Osteoblast (primary cell): ENCODE data around the gene DGKZ. TPM values are rescaled to one million over a fixed set of nuclear protein-coding genes. Genes with fewer than 3 reads are reported as not detected.
A peak's percentile ranks its signal among the peaks of the same experiment; 100 is the strongest.

Experiments used
- DNase-seq: peaks from one replicate; pipeline ENCODE4 v3.0.0; 2011; ENCODE audit warnings: low spot score, mixed read lengths; ENCODE audit not compliant: insufficient read length; ENCODE audit errors: missing footprints
- H2AFZ ChIP-seq: 2 replicates; pipeline ENCODE4 v1.6.0; 2011; ENCODE audit warnings: mild to moderate bottlenecking, low read length
- H3K27ac ChIP-seq: 2 replicates; pipeline ENCODE4 v1.5.1; 2011; ENCODE audit warnings: mild to moderate bottlenecking, low read depth, low read length, moderate library complexity
- H3K27me3 ChIP-seq: 2 replicates; pipeline ENCODE4 v1.6.0; 2012; ENCODE audit warnings: mild to moderate bottlenecking, control low read depth, inconsistent platforms, low read length, moderate library complexity; ENCODE audit not compliant: insufficient read depth
- H3K36me3 ChIP-seq: 2 replicates; pipeline ENCODE4 v1.5.1; 2011; ENCODE audit warnings: mild to moderate bottlenecking, low read length, control low read depth, moderate library complexity; ENCODE audit not compliant: insufficient read depth
- H3K4me1 ChIP-seq: 2 replicates; pipeline ENCODE4 v1.5.1; 2011; ENCODE audit warnings: mild to moderate bottlenecking, low read length, control low read depth, moderate library complexity; ENCODE audit not compliant: insufficient read depth
- H3K4me2 ChIP-seq: 2 replicates; pipeline ENCODE4 v1.6.0; 2011; ENCODE audit warnings: mild to moderate bottlenecking, low read length; ENCODE audit not compliant: insufficient read depth
- H3K4me3 ChIP-seq: fragments of 200-600 bp; sonication (generic); 3 replicates; pipeline ENCODE4 v1.5.1; 2012; ENCODE audit warnings: mild to moderate bottlenecking, low read length, inconsistent platforms; ENCODE audit not compliant: insufficient read depth
- H3K79me2 ChIP-seq: 2 replicates; pipeline ENCODE4 v1.6.0; 2012; ENCODE audit warnings: mild to moderate bottlenecking, low read length, control low read depth, inconsistent platforms; ENCODE audit not compliant: insufficient read depth
- H3K9me3 ChIP-seq: 2 replicates; pipeline ENCODE4 v1.5.1; 2011; ENCODE audit warnings: low read depth, low read length, control low read depth
- H4K20me1 ChIP-seq: 2 replicates; pipeline ENCODE4 v1.6.0; 2012; ENCODE audit warnings: mild to moderate bottlenecking, low read length, control low read depth; ENCODE audit not compliant: insufficient read depth
- total RNA-seq: library from RNA; depleted of rRNA; stranded (reverse); fragments of >200 nt; gene quantifications from 2 replicates; pipeline ENCODE4 v1.2.3, GENCODE V29; 2012
- TF ChIP-seq, protein P1 (sequence below): IDR thresholded peaks from 2 replicates; pipeline ENCODE4 v1.5.1; 2011; ENCODE audit warnings: mild to moderate bottlenecking, low read depth, low read length, moderate library complexity; ENCODE audit errors: extremely low read depth

DGKZ gene
- total RNA-seq, 1 donor = 52.5 TPM

DNA sequence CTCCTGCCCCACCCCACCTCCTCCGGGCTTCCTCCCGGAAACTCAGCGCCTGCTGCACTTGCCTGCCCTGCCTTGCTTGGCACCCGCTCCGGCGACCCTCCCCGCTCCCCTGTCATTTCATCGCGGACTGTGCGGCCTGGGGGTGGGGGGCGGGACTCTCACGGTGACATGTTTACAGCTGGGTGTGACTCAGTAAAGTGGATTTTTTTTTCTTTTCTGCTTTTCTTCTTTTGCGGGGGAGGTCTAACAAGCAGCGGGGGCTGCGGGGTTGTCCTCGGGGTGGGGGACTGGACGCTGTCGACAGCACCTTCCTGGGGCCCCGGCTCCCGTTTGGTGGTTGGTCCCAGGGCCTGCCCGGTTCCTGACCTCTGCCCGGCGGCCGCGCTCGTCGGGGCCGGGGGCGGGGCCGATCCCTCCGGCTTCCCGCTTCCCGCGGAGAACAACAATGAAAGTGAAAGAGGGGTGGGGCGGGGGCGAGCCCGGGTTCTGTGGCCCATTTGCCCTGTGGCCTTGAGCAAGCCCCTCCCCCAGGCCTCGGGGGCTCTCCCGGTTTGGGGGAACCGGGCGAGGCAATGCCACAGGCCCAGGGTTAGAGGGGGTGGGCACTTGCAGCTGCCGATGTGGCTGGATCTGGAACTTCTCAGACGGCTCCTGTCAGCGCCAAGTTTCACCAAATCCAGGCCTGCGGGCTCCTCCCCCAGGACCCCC is 33.2 kb downstream of the DGKZ start:
- peaks cover 10% of the 10 kb centered on the region for H3K4me1 ChIP-seq
- peak; percentile 97 for DNase-seq
- H4K20me1 ChIP-seq = peaks cover 5% of the 10 kb centered on the region
- no peaks in the 10 kb centered on the region for H3K9me3 ChIP-seq
- H3K4me2 ChIP-seq = peak overlapping the region; percentile 84
- H3K27me3 ChIP-seq = no peaks in the 10 kb centered on the region
- H3K79me2 ChIP-seq = no peaks in the 10 kb centered on the region
- TF ChIP-seq, protein P1, sequence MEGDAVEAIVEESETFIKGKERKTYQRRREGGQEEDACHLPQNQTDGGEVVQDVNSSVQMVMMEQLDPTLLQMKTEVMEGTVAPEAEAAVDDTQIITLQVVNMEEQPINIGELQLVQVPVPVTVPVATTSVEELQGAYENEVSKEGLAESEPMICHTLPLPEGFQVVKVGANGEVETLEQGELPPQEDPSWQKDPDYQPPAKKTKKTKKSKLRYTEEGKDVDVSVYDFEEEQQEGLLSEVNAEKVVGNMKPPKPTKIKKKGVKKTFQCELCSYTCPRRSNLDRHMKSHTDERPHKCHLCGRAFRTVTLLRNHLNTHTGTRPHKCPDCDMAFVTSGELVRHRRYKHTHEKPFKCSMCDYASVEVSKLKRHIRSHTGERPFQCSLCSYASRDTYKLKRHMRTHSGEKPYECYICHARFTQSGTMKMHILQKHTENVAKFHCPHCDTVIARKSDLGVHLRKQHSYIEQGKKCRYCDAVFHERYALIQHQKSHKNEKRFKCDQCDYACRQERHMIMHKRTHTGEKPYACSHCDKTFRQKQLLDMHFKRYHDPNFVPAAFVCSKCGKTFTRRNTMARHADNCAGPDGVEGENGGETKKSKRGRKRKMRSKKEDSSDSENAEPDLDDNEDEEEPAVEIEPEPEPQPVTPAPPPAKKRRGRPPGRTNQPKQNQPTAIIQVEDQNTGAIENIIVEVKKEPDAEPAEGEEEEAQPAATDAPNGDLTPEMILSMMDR = no peak
- H3K4me3 ChIP-seq = peak overlapping the region; percentile 78
- H2AFZ ChIP-seq = peak overlapping the region; percentile 62
- no peak overlapping the region for H3K27ac ChIP-seq
- H3K36me3 ChIP-seq = peaks cover 8% of the 10 kb centered on the region

DNA sequence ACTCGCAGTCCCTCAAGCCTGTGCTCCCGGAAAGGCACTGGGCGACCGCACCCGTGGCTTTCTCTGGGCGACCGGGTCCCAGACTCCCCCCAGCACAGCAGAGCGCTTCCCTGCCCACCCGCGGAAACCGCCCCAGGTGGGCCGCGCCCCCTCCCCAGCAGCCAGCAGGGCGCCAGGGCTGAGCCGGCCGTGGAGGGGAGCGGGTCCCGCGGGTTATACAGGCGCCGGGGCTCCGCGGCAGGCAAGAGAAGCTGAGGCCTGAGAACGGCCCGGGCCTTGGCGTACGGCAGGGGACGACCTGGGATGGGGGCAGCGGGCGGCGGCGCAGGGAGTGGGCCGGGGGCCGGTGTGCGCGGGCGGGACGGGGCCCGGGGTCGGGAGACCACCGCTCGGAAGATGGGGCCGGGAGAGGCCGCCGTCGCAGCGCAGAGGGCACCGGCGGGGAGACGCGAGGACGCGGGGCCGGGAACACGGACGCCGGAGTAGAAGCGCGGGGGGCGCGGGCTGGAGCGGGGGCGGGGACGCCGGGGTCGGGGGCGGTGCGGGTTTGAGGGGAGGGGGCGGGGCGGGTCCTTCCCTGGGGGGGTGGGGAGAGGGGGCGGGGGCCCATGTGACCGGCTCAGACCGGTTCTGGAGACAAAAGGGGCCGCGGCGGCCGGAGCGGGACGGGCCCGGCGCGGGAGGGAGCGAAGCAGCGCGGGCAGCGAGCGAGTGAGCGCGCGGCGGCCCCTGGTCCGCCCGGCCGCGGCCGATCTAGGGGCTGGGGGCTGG is 34.0 kb downstream of the DGKZ start, which contains the start of gene MDK:
MDK (plus strand) TSS at position 622 of the 771 bp plus-strand sequence. CDS start 389 bp downstream, outside the sequence.
- Histone ChIP-seq H3K27me3 (no peaks in the 10 kb centered on the region), H3K27ac (no peak within 1 kb of the TSS), H3K79me2 (no peaks in the 10 kb centered on the region), H3K9me3 (no peaks in the 10 kb centered on the region), H3K36me3 (peaks cover 8% of the 10 kb centered on the region), H3K4me3 (peak within 1 kb of the TSS; percentile 78), H2AFZ (peak within 1 kb of the TSS; percentile 62), H3K4me2 (peak within 1 kb of the TSS; percentile 85), H4K20me1 (peaks cover 5% of the 10 kb centered on the region), H3K4me1 (peaks cover 10% of the 10 kb centered on the region)
- TF ChIP-seq, protein P1 = no peak
- DNase-seq = peak; percentile 96

DNA sequence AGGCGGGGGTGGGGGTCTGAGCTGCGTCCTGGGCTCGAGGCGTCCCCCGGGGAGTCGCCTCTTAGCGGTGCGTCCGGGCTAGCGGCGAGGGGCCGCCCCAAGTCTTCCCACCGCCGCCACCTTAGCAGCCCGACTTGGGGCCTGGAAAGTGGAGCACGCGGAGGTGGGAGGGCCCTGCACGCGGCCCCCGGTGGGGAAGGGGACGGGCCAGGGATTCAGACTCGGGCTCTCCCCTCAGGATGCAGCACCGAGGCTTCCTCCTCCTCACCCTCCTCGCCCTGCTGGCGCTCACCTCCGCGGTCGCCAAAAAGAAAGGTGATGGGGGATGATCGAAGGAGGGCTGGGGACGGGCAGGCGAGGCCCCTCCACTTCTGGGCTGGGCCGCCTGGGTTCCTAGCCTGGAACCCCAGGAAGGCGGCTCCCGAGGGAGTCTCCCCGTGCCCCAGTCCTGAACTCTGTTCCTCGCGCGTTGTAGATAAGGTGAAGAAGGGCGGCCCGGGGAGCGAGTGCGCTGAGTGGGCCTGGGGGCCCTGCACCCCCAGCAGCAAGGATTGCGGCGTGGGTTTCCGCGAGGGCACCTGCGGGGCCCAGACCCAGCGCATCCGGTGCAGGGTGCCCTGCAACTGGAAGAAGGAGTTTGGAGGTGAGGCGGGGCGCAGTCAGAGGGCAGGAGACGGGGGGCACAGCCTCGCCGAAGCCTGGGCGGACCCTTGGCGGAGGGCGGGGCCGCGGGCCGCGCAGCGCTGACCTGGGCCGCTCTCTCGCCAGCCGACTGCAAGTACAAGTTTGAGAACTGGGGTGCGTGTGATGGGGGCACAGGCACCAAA is 34.8 kb downstream of the DGKZ start:
- H3K4me3 ChIP-seq = peak overlapping the region; percentile 74
- H3K4me2 ChIP-seq = peak overlapping the region; percentile 85
- H3K79me2 ChIP-seq = no peaks in the 10 kb centered on the region
- H3K9me3 ChIP-seq = no peaks in the 10 kb centered on the region
- peaks cover under 1% of the 10 kb centered on the region for H3K27me3 ChIP-seq
- peaks cover 5% of the 10 kb centered on the region for H4K20me1 ChIP-seq
- peak; percentile 96 for DNase-seq
- H2AFZ ChIP-seq = peak overlapping the region; percentile 51
- H3K4me1 ChIP-seq = peaks cover 10% of the 10 kb centered on the region
- TF ChIP-seq, protein P1 = no peak
- peaks cover 8% of the 10 kb centered on the region for H3K36me3 ChIP-seq
- H3K27ac ChIP-seq = no peak overlapping the region
